Chondrocyte (in vitro differentiated cells): ENCODE measurements around the gene UBXN10. TPM values are rescaled to one million over a fixed set of nuclear protein-coding genes. Genes with fewer than 3 reads are reported as not detected.

Experiments used
- DNase-seq: peaks from one replicate; pipeline ENCODE4 v3.0.0; 2021; ENCODE audit warnings: mixed read lengths, low spot score
- H3K27ac Mint-ChIP-seq: one replicate; pipeline ENCODE4 v1.8.0; 2021; ENCODE audit warnings: mild to moderate bottlenecking, moderate library complexity, mixed read lengths; ENCODE audit not compliant: unreplicated experiment
- H3K27me3 Mint-ChIP-seq: 2 replicates; pipeline ENCODE4 v1.8.0; 2021; ENCODE audit warnings: low read depth, mixed read lengths
- H3K36me3 Mint-ChIP-seq: 2 replicates; pipeline ENCODE4 v1.8.0; 2021; ENCODE audit warnings: low read depth, mixed read lengths
- H3K4me1 Mint-ChIP-seq: 2 replicates; pipeline ENCODE4 v1.8.0; 2021; ENCODE audit warnings: low read depth, mild to moderate bottlenecking, mixed read lengths
- H3K4me3 Mint-ChIP-seq: one replicate; pipeline ENCODE4 v1.8.0; 2021; ENCODE audit warnings: mild to moderate bottlenecking, moderate library complexity, mixed read lengths; ENCODE audit not compliant: unreplicated experiment
- H3K9me3 Mint-ChIP-seq: 2 replicates; pipeline ENCODE4 v1.8.0; 2021; ENCODE audit warnings: low read depth, mixed read lengths
- CTCF ChIP-seq: fragments of 200-600 bp; sonication (generic); IDR thresholded peaks from 2 replicates; pipeline ENCODE4 v1.5.0; 2021; ENCODE audit warnings: antibody characterized with exemption, mild to moderate bottlenecking, moderate library complexity
- total RNA-seq: library from RNA; stranded (reverse); gene quantifications from 3 replicates; pipeline ENCODE4 v1.2.1, GENCODE V29; 2021

UBXN10 gene
- total RNA-seq, 1 donor from 2014 or later: not detected

GRCh38 chr1:20194224-20194623 is 8.3 kb downstream of the UBXN10 start:
- no peak for TF ChIP-seq CTCF
- H3K36me3 Mint-ChIP-seq: no peaks in the 10 kb centered on the region
- H3K9me3 Mint-ChIP-seq: no peaks in the 10 kb centered on the region
- no peak overlapping the region for H3K4me3 Mint-ChIP-seq
- no peak for DNase-seq
- H3K27ac Mint-ChIP-seq: no peak overlapping the region
- peaks cover 67% of the 10 kb centered on the region for H3K27me3 Mint-ChIP-seq
- H3K4me1 Mint-ChIP-seq: no peaks in the 10 kb centered on the region

DNA sequence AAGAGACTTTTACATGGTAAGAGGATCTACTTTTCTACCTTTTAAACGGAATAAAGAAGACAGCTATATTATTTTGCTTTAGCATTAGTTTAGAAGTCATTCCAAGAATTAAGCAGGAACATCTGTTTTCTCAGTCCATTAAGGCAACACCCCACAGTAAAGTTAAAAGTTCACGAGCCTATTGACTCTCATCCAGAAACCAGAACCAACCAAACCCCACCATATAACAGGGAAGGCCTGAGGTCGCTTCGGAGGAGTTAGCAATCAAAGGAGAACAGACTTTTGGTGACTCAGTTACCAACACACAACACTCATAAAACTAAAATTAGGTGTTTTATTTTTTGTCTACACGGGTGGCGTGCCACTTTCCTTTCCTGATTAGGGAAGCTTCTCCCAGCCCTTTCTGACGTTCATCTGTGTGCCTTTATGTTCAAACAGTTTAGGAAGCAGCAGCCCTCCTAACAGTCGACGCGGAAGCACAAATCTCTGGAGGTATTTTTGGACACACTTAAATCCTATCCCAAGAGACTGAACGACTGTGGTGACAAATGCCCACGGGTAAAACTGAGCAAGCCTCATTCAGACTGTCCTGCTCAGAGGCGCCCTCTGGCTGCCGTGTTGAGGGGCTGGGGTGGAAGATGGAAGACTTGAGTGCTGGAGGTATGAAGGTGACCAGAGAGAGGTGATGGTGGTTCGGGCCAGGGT is 9.0 kb downstream of the UBXN10 start:
- peak; percentile 78 for TF ChIP-seq CTCF
- no peak overlapping the region for H3K4me3 Mint-ChIP-seq
- no peaks in the 10 kb centered on the region for H3K9me3 Mint-ChIP-seq
- H3K36me3 Mint-ChIP-seq: no peaks in the 10 kb centered on the region
- peaks cover 67% of the 10 kb centered on the region for H3K27me3 Mint-ChIP-seq
- H3K4me1 Mint-ChIP-seq: no peaks in the 10 kb centered on the region
- no peak overlapping the region for H3K27ac Mint-ChIP-seq
- DNase-seq: no peak

DNA sequence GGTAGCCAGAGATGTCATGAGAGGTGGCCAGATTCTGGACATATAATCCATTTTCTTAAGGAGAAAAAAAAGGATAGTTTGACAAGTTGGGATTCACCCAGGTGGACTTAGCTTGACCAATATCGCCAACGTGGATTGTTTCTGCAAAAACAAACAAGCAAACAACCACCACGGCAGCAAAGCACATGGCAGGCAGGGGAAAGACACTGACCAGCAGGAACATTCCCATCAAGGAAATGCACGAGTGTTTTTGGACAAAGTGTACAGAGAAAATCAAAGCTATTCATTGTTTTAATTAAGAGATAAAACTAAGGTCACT is 9.5 kb downstream of the UBXN10 start:
- no peaks in the 10 kb centered on the region for H3K9me3 Mint-ChIP-seq

DNA sequence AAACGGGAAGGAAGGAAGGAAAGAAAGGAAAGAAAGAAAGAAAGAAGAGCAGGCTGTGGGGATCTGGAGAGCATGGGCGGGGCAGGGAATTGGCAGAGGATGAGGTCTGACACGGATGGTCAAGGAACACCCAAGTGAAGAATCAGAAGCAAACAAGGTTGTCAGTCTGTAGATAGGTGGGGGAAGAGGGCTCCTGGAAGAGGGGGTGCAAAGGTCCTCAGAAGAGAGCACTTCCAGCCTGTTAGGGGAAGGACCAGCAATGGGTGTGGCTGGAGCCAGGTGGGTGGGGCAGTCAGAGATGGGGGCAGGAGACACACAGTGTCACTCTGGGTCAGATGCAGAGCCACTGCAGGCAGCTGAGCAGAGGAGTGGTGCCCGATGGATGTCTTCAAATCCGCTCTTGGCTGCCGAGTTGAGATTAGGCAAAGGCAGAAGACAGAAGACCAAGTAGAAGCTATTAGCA is 11.5 kb downstream of the UBXN10 start:
- no peaks in the 10 kb centered on the region for H3K36me3 Mint-ChIP-seq
- no peak for TF ChIP-seq CTCF
- no peaks in the 10 kb centered on the region for H3K4me1 Mint-ChIP-seq
- no peak overlapping the region for H3K4me3 Mint-ChIP-seq
- no peak overlapping the region for H3K27ac Mint-ChIP-seq
- DNase-seq: no peak
- no peaks in the 10 kb centered on the region for H3K9me3 Mint-ChIP-seq
- peaks cover 62% of the 10 kb centered on the region for H3K27me3 Mint-ChIP-seq

More for the DNA sequence above, 9.5 kb downstream of the UBXN10 start:
- Mint-ChIP-seq H3K4me1 (no peaks in the 10 kb centered on the region), H3K4me3 (no peak overlapping the region), H3K27ac (no peak overlapping the region), H3K27me3 (peaks cover 67% of the 10 kb centered on the region), H3K36me3 (no peaks in the 10 kb centered on the region)
- no peak for DNase-seq
- peak; percentile 44 for TF ChIP-seq CTCF

- Mint-ChIP-seq H3K27me3 (peaks cover 61% of the 10 kb centered on the region), H3K36me3 (no peaks in the 10 kb centered on the region), H3K27ac (no peak overlapping the region), H3K9me3 (no peaks in the 10 kb centered on the region), H3K4me1 (no peaks in the 10 kb centered on the region), H3K4me3 (no peak overlapping the region)
- TF ChIP-seq CTCF: no peak
- DNase-seq: no peak
These were observed 12.4 kb downstream of the UBXN10 start for GRCh38 chr1:20198296-20198695.
